MM.1S (cell line): ENCODE data around the gene SFTPB.
A peak's percentile ranks its signal among the peaks of the same experiment; 100 is the strongest.

ENCODE experiments used
- DNase-seq: peaks from one replicate; pipeline ENCODE4 v3.0.0-alpha.2; 2015
- H2AFZ ChIP-seq: fragments of 300-600 bp; sonication (generic); 2 replicates; pipeline ENCODE4 v1.6.0; 2016; ENCODE audit warnings: antibody characterized with exemption, low read length
- H3F3A ChIP-seq: fragments of 300-600 bp; sonication (generic); 2 replicates; pipeline ENCODE4 v1.6.1; 2016; ENCODE audit warnings: mild to moderate bottlenecking, antibody characterized with exemption, low read length, moderate library complexity, mixed read lengths; ENCODE audit not compliant: insufficient read depth
- H3K27ac ChIP-seq: fragments of 300-600 bp; sonication (generic); 2 replicates; pipeline ENCODE4 v1.5.1; 2016; ENCODE audit warnings: mild to moderate bottlenecking, low read length
- H3K27me3 ChIP-seq: fragments of 300-600 bp; sonication (generic); replicated peaks from 2 replicates; pipeline ENCODE4 v1.6.0; 2016; ENCODE audit warnings: low read length; ENCODE audit not compliant: insufficient read depth
- H3K36me3 ChIP-seq: fragments of 300-600 bp; sonication (generic); replicated peaks from 2 replicates; pipeline ENCODE4 v1.6.1; 2016; ENCODE audit warnings: mild to moderate bottlenecking, low read length, mixed read lengths; ENCODE audit not compliant: insufficient read depth
- H3K4me1 ChIP-seq: fragments of 300-600 bp; sonication (generic); 2 replicates; pipeline ENCODE4 v1.6.1; 2016; ENCODE audit warnings: low read length, mixed read lengths
- H3K4me2 ChIP-seq: fragments of 300-600 bp; sonication (generic); 2 replicates; pipeline ENCODE4 v1.6.0; 2016; ENCODE audit warnings: low read depth, low read length
- H3K4me3 ChIP-seq: fragments of 300-600 bp; sonication (generic); 2 replicates; pipeline ENCODE4 v1.5.1; 2016; ENCODE audit warnings: low read length, mixed read lengths
- H3K79me2 ChIP-seq: fragments of 300-600 bp; sonication (generic); 2 replicates; pipeline ENCODE4 v1.6.1; 2016; ENCODE audit warnings: mixed run types, low read length, mixed read lengths
- H3K9ac ChIP-seq: fragments of 300-600 bp; sonication (generic); 2 replicates; pipeline ENCODE4 v1.6.1; 2016; ENCODE audit warnings: low read length, mixed read lengths
- H3K9me2 ChIP-seq: fragments of 300-600 bp; sonication (generic); replicated peaks from 2 replicates; pipeline ENCODE4 v1.6.1; 2016; ENCODE audit warnings: mild to moderate bottlenecking, low read length, mixed read lengths; ENCODE audit not compliant: insufficient read depth
- H3K9me3 ChIP-seq: fragments of 300-600 bp; sonication (generic); replicated peaks from 2 replicates; pipeline ENCODE4 v1.6.1; 2016; ENCODE audit warnings: mild to moderate bottlenecking, low read length, mixed read lengths; ENCODE audit not compliant: insufficient read depth
- H4K20me1 ChIP-seq: fragments of 300-600 bp; sonication (generic); 2 replicates; pipeline ENCODE4 v1.6.1; 2016; ENCODE audit warnings: mild to moderate bottlenecking, low read length, moderate library complexity, mixed read lengths; ENCODE audit not compliant: insufficient read depth
- EZH2 ChIP-seq: fragments of 300-600 bp; sonication (generic); optimal IDR thresholded peaks from 2 replicates; pipeline ENCODE3; 2017; ENCODE audit warnings: low read depth, mild to moderate bottlenecking, antibody characterized with exemption, low read length, mixed read lengths
- EZH2phosphoT487 ChIP-seq: fragments of 300-600 bp; sonication (generic); IDR thresholded peaks from 2 replicates; pipeline ENCODE4 v1.6.1; 2018; ENCODE audit warnings: antibody characterized with exemption, low read length
- TF ChIP-seq, protein P1 (sequence below): fragments of 300-600 bp; sonication (generic); IDR thresholded peaks from 2 replicates; pipeline ENCODE4 v1.5.1; 2016; ENCODE audit warnings: antibody characterized with exemption, low read length, mixed read lengths

Gene SFTPB

DNA sequence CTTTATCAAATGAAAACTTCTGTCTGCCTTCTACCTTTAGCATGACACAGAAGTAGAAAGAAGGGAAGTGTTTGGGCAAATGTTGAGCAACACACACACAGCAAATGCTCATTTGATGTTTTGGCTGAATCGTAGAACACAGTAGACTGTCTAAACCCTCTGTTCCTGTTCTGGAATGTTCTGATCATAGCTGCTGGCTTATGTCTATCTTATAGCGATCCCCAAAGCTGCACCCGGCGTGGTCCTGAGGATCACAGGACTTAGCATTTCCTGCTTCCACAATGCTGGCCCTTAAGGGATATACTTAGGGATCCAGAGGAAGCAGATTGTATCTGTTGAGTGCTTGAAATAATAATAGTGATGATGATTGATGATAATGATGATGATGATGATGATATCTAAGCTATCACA lies 41.4 kb upstream of the SFTPB start:
- Histone ChIP-seq H4K20me1 (no peaks in the 10 kb centered on the region), H3K4me1 (peaks cover 46% of the 10 kb centered on the region), H2AFZ (no peak overlapping the region), H3K27me3 (no peaks in the 10 kb centered on the region), H3K4me2 (no peak overlapping the region), H3F3A (peaks cover 11% of the 10 kb centered on the region), H3K36me3 (no peaks in the 10 kb centered on the region), H3K79me2 (no peaks in the 10 kb centered on the region), H3K27ac (no peak overlapping the region), H3K9me3 (no peaks in the 10 kb centered on the region), H3K4me3 (no peak overlapping the region), H3K9me2 (no peaks in the 10 kb centered on the region), H3K9ac (no peak overlapping the region)
- DNase-seq = no peak
- TF ChIP-seq, protein P1, sequence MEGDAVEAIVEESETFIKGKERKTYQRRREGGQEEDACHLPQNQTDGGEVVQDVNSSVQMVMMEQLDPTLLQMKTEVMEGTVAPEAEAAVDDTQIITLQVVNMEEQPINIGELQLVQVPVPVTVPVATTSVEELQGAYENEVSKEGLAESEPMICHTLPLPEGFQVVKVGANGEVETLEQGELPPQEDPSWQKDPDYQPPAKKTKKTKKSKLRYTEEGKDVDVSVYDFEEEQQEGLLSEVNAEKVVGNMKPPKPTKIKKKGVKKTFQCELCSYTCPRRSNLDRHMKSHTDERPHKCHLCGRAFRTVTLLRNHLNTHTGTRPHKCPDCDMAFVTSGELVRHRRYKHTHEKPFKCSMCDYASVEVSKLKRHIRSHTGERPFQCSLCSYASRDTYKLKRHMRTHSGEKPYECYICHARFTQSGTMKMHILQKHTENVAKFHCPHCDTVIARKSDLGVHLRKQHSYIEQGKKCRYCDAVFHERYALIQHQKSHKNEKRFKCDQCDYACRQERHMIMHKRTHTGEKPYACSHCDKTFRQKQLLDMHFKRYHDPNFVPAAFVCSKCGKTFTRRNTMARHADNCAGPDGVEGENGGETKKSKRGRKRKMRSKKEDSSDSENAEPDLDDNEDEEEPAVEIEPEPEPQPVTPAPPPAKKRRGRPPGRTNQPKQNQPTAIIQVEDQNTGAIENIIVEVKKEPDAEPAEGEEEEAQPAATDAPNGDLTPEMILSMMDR = no peak
- TF ChIP-seq EZH2 (no peak), EZH2phosphoT487 (no peak)

DNA sequence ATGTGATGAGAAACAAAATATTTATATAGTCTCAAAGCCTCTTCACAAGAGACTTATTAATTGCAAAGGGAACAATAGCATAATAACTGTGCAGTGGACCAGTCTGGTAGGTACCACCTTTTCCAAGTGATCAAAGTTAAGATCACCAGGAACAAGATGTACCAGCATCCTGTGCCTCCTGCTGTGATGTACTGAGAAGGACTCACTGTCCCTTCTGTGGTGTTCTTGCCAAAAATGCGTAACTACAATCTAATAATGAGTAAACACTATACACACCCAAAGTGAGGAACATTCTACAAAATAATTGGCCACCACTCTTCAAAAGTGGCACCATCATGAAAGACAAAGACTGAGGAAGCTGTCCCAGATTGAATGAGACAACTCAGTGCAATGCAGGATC lies 40.6 kb upstream of the SFTPB start:
- no peak for TF ChIP-seq EZH2phosphoT487
- TF ChIP-seq EZH2 = no peak
- TF ChIP-seq, protein P1 = no peak
- H3K4me1 ChIP-seq = peaks cover 53% of the 10 kb centered on the region
- H3F3A ChIP-seq = peaks cover 11% of the 10 kb centered on the region
- H3K36me3 ChIP-seq = no peaks in the 10 kb centered on the region
- H3K27me3 ChIP-seq = no peaks in the 10 kb centered on the region
- no peak overlapping the region for H2AFZ ChIP-seq
- no peak overlapping the region for H3K4me3 ChIP-seq
- DNase-seq = no peak
- no peaks in the 10 kb centered on the region for H3K9me3 ChIP-seq
- H3K27ac ChIP-seq = no peak overlapping the region
- H4K20me1 ChIP-seq = no peaks in the 10 kb centered on the region
- no peak overlapping the region for H3K9ac ChIP-seq
- H3K4me2 ChIP-seq = no peak overlapping the region
- H3K79me2 ChIP-seq = no peaks in the 10 kb centered on the region
- H3K9me2 ChIP-seq = no peaks in the 10 kb centered on the region

DNA sequence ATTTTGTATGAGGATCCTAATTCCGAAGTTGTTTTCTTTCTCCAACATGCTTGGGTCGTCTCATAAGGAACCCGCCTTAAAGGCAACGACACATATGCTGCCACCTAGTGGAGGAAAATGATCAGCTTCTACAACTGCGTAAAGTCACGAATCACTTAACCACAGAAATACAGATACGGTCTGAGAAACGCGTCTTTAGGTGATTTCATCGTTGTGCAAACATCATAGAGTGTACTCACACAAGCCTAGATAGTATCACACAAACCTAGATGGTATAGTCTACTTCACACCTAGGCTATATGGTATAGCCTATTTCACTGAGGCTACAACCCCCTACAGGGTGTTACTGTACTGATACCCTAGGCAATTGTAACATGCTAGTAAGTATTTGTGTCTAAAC lies 39.3 kb upstream of the SFTPB start:
- Histone ChIP-seq H3K27me3 (no peaks in the 10 kb centered on the region), H2AFZ (peak overlapping the region; percentile 29), H4K20me1 (no peaks in the 10 kb centered on the region), H3K27ac (no peak overlapping the region), H3K79me2 (no peaks in the 10 kb centered on the region), H3K9me3 (no peaks in the 10 kb centered on the region), H3K9me2 (no peaks in the 10 kb centered on the region), H3F3A (peaks cover 11% of the 10 kb centered on the region), H3K36me3 (no peaks in the 10 kb centered on the region), H3K4me1 (peaks cover 63% of the 10 kb centered on the region), H3K4me2 (peak overlapping the region; percentile 20; the same call in 1 of the 2 replicates), H3K4me3 (no peak overlapping the region), H3K9ac (no peak overlapping the region)
- peak; percentile 89 for DNase-seq
- no peak for TF ChIP-seq EZH2
- TF ChIP-seq EZH2phosphoT487 = no peak
- TF ChIP-seq, protein P1 = peak; percentile 89
